CD4-positive, alpha-beta T cell (primary cell): Measurements from ENCODE around the gene GCN1. TPM values are rescaled to one million over a fixed set of nuclear protein-coding genes. Genes with fewer than 3 reads are reported as not detected.

Experiments
- ATAC-seq: fragments of 200-7000 bp; cut with Tn5 transposase; one replicate; pipeline ENCODE4 v1.10.0; 2022; ENCODE audit warnings: mild to moderate bottlenecking; ENCODE audit not compliant: poor library complexity
- CTCF ChIA-PET: fragments of 350-600 bp; sonication (Branson Sonifier 250); formaldehyde crosslinking; loops from one replicate; lab custom pipeline; 2021; ENCODE audit warnings: antibody characterized with exemption, inconsistent platforms; lab: Charles Lee
- POLR2A ChIA-PET: fragments of 350-600 bp; sonication (Branson Sonifier 250); formaldehyde crosslinking; loops from one replicate; lab custom pipeline; 2021; ENCODE audit warnings: antibody characterized with exemption, inconsistent platforms; lab: Charles Lee
- DNase-seq, 14 experiments: peaks; one replicate each; pipeline ENCODE4 v3.0.0-alpha.2; 2013 to 2020; ENCODE audit warnings: mixed read lengths in 2 of 14
- H3K27ac ChIP-seq, 2 donors: one replicate each; pipeline versions ENCODE4 v1.5.1 to v1.7.0; 2013; ENCODE audit warnings: low read length in 2 of 2, low read depth in 1 of 2, mild to moderate bottlenecking in 1 of 2
- H3K27me3 ChIP-seq, 2 experiments: 1 replicate in 1 of 2; 2 replicates in 1 of 2; pipeline versions ENCODE4 v1.6.1 to v1.7.0; 2013; ENCODE audit warnings: low read length in 2 of 2, control low read depth in 1 of 2, mild to moderate bottlenecking in 1 of 2, moderate library complexity in 1 of 2; ENCODE audit not compliant: insufficient read depth in 2 of 2, control insufficient read depth in 1 of 2
- H3K36me3 ChIP-seq: one replicate; pipeline ENCODE4 v1.6.1; 2013; ENCODE audit warnings: low read length, control low read depth; ENCODE audit not compliant: insufficient read depth
- H3K4me1 ChIP-seq: one replicate; pipeline ENCODE4 v1.6.1; 2013; ENCODE audit warnings: low read length, control low read depth; ENCODE audit not compliant: insufficient read depth
- H3K4me3 ChIP-seq: one replicate; pipeline ENCODE4 v1.5.1; 2013; ENCODE audit warnings: mild to moderate bottlenecking, low read length, moderate library complexity
- H3K9me3 ChIP-seq, 2 experiments: 1 replicate in 1 of 2; 2 replicates in 1 of 2; pipeline versions ENCODE4 v1.6.1 to v1.7.0; 2013; ENCODE audit warnings: low read length in 2 of 2, mild to moderate bottlenecking in 2 of 2, control low read depth in 1 of 2, moderate library complexity in 1 of 2; ENCODE audit not compliant: control insufficient read depth in 1 of 2, insufficient read depth in 1 of 2
- H3K27ac Mint-ChIP-seq: one replicate; pipeline ENCODE4 v1.8.0; 2020; ENCODE audit warnings: mixed read lengths
- H3K27me3 Mint-ChIP-seq: one replicate; pipeline ENCODE4 v1.8.0; 2021; ENCODE audit warnings: mixed read lengths
- H3K36me3 Mint-ChIP-seq: one replicate; pipeline ENCODE4 v1.8.0; 2021; ENCODE audit warnings: low read depth, mixed read lengths
- H3K4me1 Mint-ChIP-seq: one replicate; pipeline ENCODE4 v1.8.0; 2021; ENCODE audit warnings: low read depth, mixed read lengths
- H3K4me3 Mint-ChIP-seq: one replicate; pipeline ENCODE4 v1.8.0; 2020; ENCODE audit warnings: mild to moderate bottlenecking, mixed read lengths
- H3K9me3 Mint-ChIP-seq: one replicate; pipeline ENCODE4 v1.8.0; 2020; ENCODE audit warnings: mixed read lengths
- CTCF ChIP-seq: fragments of 200-600 bp; IDR thresholded peaks from one replicate; pipeline ENCODE4 v1.8.0; 2022; ENCODE audit warnings: antibody characterized with exemption, mild to moderate bottlenecking
- intact Hi-C, 2 experiments: fragments of 100-400 bp; cut with DNase I in 1 of 2; cut with micrococcal nuclease in 1 of 2; formaldehyde crosslinking; loops; one replicate each; pipeline versions ENCODE4 v1.15.1 to v1.9.0; 2023 to 2025; cut with DNase I, micrococcal nuclease
- total RNA-seq, 174 experiments: library from RNA in 2 of 174; stranded (reverse) in 2 of 174; gene quantifications; one replicate each; pipeline ENCODE4 v1.2.3 and lab custom pipeline; 2021 to 2026

Gene GCN1
- total RNA-seq, 2 experiments from 2014 or later = 121 to 128 TPM

GRCh38 chr12:120118321-120119061, 76.0 kb downstream of the GCN1 start:
- Mint-ChIP-seq H3K4me1 (peaks cover 70% of the 10 kb centered on the region), H3K36me3 (peaks cover 26% of the 10 kb centered on the region), H3K4me3 (peak overlapping the region; percentile 91), H3K27ac (peak overlapping the region; percentile 84), H3K27me3 (no peaks in the 10 kb centered on the region), H3K9me3 (no peaks in the 10 kb centered on the region)
- POLR2A ChIA-PET = interaction anchor here (1.2 to 4.9 kb wide), 6 partner anchors 8 to 325 kb away, joined by 3 to 51 read pairs (median 19); partner anchors contain the start of genes BICDL1, RNU4-1, RNU4-2 and RPLP0
- Histone ChIP-seq H3K9me3 (no peaks in the 10 kb centered on the region), H3K27ac (no peak overlapping the region), H3K4me3 (peak overlapping the region; percentile 86), H3K27me3 (no peaks in the 10 kb centered on the region), H3K36me3 (peaks cover 3% of the 10 kb centered on the region), H3K4me1 (peaks cover 66% of the 10 kb centered on the region)
- intact Hi-C loops = loop anchor here (5.0 to 10.0 kb wide), 4 partner anchors 74 to 329 kb away; partner anchors contain the start of genes GATC (in 1 of the 2), GCN1 (in 1 of the 2), PXN (in 1 of the 2) and RPLP0 (in 1 of the 2)
- ATAC-seq (no peak), DNase-seq (no peak)
- TF ChIP-seq CTCF = no peak
- CTCF ChIA-PET = interaction anchor here (0.6 to 2.4 kb wide), 2 partner anchors 31 to 83 kb away, joined by 4 to 11 read pairs; no protein-coding TSS in a partner anchor

- H3K27ac ChIP-seq = peak overlapping the region in 1 of 2 donors; percentile 94
- Mint-ChIP-seq H3K4me3 (peak overlapping the region; percentile 91), H3K27me3 (no peaks in the 10 kb centered on the region), H3K4me1 (peaks cover 69% of the 10 kb centered on the region), H3K36me3 (peaks cover 30% of the 10 kb centered on the region), H3K9me3 (no peaks in the 10 kb centered on the region), H3K27ac (peak overlapping the region; percentile 84)
- peaks cover 6% of the 10 kb centered on the region for H3K36me3 ChIP-seq
- ChIA-PET CTCF (interaction anchor here (0.6 to 2.4 kb wide), 3 partner anchors 9 to 84 kb away, joined by 3 to 11 read pairs (median 4); no protein-coding TSS in a partner anchor), POLR2A (interaction anchor here (1.2 to 4.9 kb wide), 8 partner anchors 15 to 325 kb away, joined by 3 to 51 read pairs (median 16); partner anchors contain the start of genes BICDL1, RNU4-1, RNU4-2 and RPLP0)
- no peaks in the 10 kb centered on the region for H3K9me3 ChIP-seq
- no peak for TF ChIP-seq CTCF
- intact Hi-C loops = loop anchor here (2.0 to 10.0 kb wide), 5 partner anchors 31 to 329 kb away; partner anchors contain the start of genes GATC (in 1 of the 2), GCN1 (in 1 of the 2), PXN (in 1 of the 2) and RPLP0 (in 1 of the 2)
- H3K27me3 ChIP-seq = no peaks in the 10 kb centered on the region
- ATAC-seq (no peak), DNase-seq (no peak)
- peaks cover 65% of the 10 kb centered on the region for H3K4me1 ChIP-seq
- H3K4me3 ChIP-seq = peak overlapping the region; percentile 86
These were observed 76.6 kb downstream of the GCN1 start for GRCh38 chr12:120117961-120118320.

DNA sequence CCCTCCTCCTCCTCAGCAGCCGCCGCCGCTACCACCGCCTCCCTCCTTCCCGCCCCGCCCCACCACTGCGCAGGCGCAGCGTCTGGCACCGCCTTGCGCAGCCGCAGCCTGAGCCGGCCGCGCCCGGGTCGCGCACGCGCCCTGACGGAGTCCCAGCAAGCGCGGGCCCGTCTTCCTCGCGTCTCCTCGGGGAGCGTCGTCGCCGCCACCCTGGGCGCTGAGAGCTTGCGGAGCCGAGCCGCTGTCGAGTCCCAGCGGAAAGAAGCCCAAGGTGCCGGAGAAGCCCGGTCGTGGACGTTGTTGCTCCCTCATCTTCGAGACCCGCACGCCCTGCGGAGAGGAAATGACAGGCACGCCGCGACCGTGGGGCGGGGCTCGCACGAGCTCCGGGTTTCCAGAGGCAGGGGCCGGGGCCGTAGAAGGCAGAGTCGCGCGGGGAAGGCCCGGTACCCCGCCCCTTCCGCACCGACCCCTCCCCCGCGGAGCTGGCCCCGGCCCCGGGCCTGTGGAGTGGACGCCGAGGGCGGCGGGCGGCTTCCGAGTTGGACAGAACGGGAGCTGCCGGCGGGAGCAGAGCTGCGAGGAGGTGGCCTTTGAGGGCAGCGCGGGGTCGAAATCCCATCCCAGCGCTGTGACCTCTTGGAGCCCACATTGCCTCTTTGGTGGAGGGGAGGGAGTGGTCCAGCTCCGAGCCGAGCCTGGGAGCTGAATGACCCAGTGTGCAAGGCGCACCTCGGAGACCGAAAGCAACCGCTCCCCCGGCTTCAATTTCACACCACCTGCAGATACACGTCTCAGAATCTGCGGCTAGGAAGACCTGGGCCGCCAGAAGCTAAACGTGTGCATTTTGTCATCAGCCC, 77.5 kb downstream of the GCN1 start:
- Mint-ChIP-seq H3K27ac (peak overlapping the region; percentile 84), H3K36me3 (peaks cover 37% of the 10 kb centered on the region), H3K27me3 (no peaks in the 10 kb centered on the region), H3K9me3 (no peaks in the 10 kb centered on the region), H3K4me3 (peak overlapping the region; percentile 91), H3K4me1 (peaks cover 76% of the 10 kb centered on the region)
- no peak for TF ChIP-seq CTCF
- CTCF ChIA-PET = interaction anchor here (1.0 to 2.4 kb wide), 5 partner anchors 10 to 185 kb away, joined by 3 to 11 read pairs (median 4); partner anchors contain the start of gene BICDL1
- Histone ChIP-seq H3K9me3 (no peaks in the 10 kb centered on the region), H3K4me1 (peaks cover 61% of the 10 kb centered on the region), H3K27me3 (no peaks in the 10 kb centered on the region), H3K36me3 (peaks cover 6% of the 10 kb centered on the region), H3K4me3 (peak overlapping the region; percentile 86), H3K27ac (peak overlapping the region; percentile 94 to 95)
- DNase-seq = peak; percentile 96 to 99 (median 98)
- intact Hi-C loops = loop anchor here (1.0 to 10.0 kb wide), 7 partner anchors 30 to 330 kb away; partner anchors contain the start of genes GATC (in 1 of the 2), GCN1 (in 1 of the 2), PXN (in 1 of the 2) and RPLP0 (in 1 of the 2)
- POLR2A ChIA-PET = interaction anchor here (0.8 to 4.9 kb wide), 19 partner anchors 9 to 326 kb away, joined by 3 to 51 read pairs (median 4); partner anchors contain the start of genes BICDL1, RNU4-1, RNU4-2 and RPLP0
- ATAC-seq = peak; percentile 75
